DOHH2 (cell line): ENCODE data around the gene TRIM41.

Source experiments
- H3F3A ChIP-seq: fragments of 200-600 bp; sonication (generic), shearing (Covaris generic); 2 replicates; pipeline ENCODE4 v1.6.0; 2016; ENCODE audit warnings: antibody characterized with exemption, mild to moderate bottlenecking; ENCODE audit not compliant: control insufficient read depth, insufficient read depth
- H3K27ac ChIP-seq: fragments of 200-600 bp; sonication (generic); 2 replicates; pipeline ENCODE4 v1.5.1; 2014; ENCODE audit warnings: low read depth, mild to moderate bottlenecking, low read length, moderate library complexity
- H3K27me3 ChIP-seq: fragments of 200-600 bp; sonication (generic); 2 replicates; pipeline ENCODE4 v1.6.1; 2014; ENCODE audit warnings: mild to moderate bottlenecking, low read length, mixed read lengths; ENCODE audit not compliant: control insufficient read depth
- H3K36me3 ChIP-seq: fragments of 200-600 bp; sonication (generic); 2 replicates; pipeline ENCODE4 v1.6.1; 2014; ENCODE audit warnings: mild to moderate bottlenecking, low read length, moderate library complexity, mixed read lengths; ENCODE audit not compliant: control insufficient read depth
- H3K4me1 ChIP-seq: fragments of 200-600 bp; sonication (generic); 2 replicates; pipeline ENCODE4 v1.6.1; 2014; ENCODE audit warnings: mild to moderate bottlenecking, low read length, mixed read lengths; ENCODE audit not compliant: control insufficient read depth
- H3K4me2 ChIP-seq: fragments of 200-600 bp; sonication (generic); 2 replicates; pipeline ENCODE4 v1.6.0; 2014; ENCODE audit warnings: mild to moderate bottlenecking, low read length, moderate library complexity
- H3K4me3 ChIP-seq: fragments of 200-600 bp; sonication (generic); 2 replicates; pipeline ENCODE4 v1.5.1; 2014; ENCODE audit warnings: mild to moderate bottlenecking, low read length, mixed read lengths
- H3K79me2 ChIP-seq: fragments of 200-600 bp; sonication (generic); 2 replicates; pipeline ENCODE4 v1.6.1; 2014; ENCODE audit warnings: mild to moderate bottlenecking, low read length, mixed read lengths; ENCODE audit not compliant: control insufficient read depth
- H3K9me2 ChIP-seq: fragments of 200-600 bp; sonication (generic); replicated peaks from 2 replicates; pipeline ENCODE4 v1.6.1; 2014; ENCODE audit warnings: mild to moderate bottlenecking, low read length, mixed read lengths; ENCODE audit not compliant: control insufficient read depth
- H3K9me3 ChIP-seq: fragments of 200-600 bp; sonication (generic); 2 replicates; pipeline ENCODE4 v1.6.1; 2014; ENCODE audit warnings: antibody characterized with exemption, low read length, mixed read lengths; ENCODE audit not compliant: control insufficient read depth, insufficient read depth
- H4K20me1 ChIP-seq: fragments of 200-600 bp; sonication (generic); 2 replicates; pipeline ENCODE4 v1.6.0; 2014; ENCODE audit warnings: low read depth, mild to moderate bottlenecking, antibody characterized with exemption, low read length, moderate library complexity; ENCODE audit not compliant: control insufficient read depth, insufficient read depth
- EZH2phosphoT487 ChIP-seq: fragments of 200-600 bp; sonication (generic); IDR thresholded peaks from 2 replicates; pipeline ENCODE4 v1.6.1; 2017; ENCODE audit warnings: borderline replicate concordance, mild to moderate bottlenecking, antibody characterized with exemption, low read length, moderate library complexity, mixed read lengths
- TF ChIP-seq, protein P1 (sequence below): fragments of 200-600 bp; sonication (generic); IDR thresholded peaks from one replicate; pipeline ENCODE4 v1.5.1; 2014; ENCODE audit warnings: antibody characterized with exemption, mild to moderate bottlenecking, low read depth, low read length; ENCODE audit not compliant: poor library complexity, severe bottlenecking

Gene TRIM41

DNA sequence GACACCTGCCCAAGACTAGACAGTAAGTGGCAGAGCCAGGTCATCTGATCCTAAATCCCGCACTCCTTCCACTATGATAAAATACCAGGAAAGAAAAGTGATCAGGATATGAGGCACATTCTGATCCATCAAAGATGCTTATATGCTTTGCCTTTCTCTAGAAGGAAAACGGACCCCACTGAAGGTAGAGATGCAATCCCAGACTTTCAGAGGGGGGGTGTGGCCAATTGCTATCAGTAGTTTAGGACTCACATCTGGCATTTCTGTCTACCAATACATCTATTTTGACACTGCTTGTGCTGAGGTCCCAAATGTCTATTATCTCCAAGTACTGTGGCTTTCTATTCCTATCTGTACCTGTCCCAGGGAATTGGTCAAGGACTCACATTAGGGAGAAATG lies 36.2 kb downstream of the TRIM41 start:
- Histone ChIP-seq H3K9me3 (no peaks in the 10 kb centered on the region), H4K20me1 (peaks cover 16% of the 10 kb centered on the region), H3K27ac (no peak overlapping the region), H3K36me3 (peaks cover 64% of the 10 kb centered on the region), H3K4me3 (peak overlapping the region; percentile 94), H3K4me2 (peak overlapping the region; percentile 84), H3K27me3 (no peaks in the 10 kb centered on the region), H3K9me2 (no peaks in the 10 kb centered on the region), H3K4me1 (peaks cover 35% of the 10 kb centered on the region), H3K79me2 (peaks cover 85% of the 10 kb centered on the region), H3F3A (0 out of 2 replicates have a peak, but pooled peaks cover 8% of the 10 kb centered on the region)
- TF ChIP-seq, protein P1, sequence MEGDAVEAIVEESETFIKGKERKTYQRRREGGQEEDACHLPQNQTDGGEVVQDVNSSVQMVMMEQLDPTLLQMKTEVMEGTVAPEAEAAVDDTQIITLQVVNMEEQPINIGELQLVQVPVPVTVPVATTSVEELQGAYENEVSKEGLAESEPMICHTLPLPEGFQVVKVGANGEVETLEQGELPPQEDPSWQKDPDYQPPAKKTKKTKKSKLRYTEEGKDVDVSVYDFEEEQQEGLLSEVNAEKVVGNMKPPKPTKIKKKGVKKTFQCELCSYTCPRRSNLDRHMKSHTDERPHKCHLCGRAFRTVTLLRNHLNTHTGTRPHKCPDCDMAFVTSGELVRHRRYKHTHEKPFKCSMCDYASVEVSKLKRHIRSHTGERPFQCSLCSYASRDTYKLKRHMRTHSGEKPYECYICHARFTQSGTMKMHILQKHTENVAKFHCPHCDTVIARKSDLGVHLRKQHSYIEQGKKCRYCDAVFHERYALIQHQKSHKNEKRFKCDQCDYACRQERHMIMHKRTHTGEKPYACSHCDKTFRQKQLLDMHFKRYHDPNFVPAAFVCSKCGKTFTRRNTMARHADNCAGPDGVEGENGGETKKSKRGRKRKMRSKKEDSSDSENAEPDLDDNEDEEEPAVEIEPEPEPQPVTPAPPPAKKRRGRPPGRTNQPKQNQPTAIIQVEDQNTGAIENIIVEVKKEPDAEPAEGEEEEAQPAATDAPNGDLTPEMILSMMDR = no peak
- TF ChIP-seq EZH2phosphoT487 = no peak

DNA sequence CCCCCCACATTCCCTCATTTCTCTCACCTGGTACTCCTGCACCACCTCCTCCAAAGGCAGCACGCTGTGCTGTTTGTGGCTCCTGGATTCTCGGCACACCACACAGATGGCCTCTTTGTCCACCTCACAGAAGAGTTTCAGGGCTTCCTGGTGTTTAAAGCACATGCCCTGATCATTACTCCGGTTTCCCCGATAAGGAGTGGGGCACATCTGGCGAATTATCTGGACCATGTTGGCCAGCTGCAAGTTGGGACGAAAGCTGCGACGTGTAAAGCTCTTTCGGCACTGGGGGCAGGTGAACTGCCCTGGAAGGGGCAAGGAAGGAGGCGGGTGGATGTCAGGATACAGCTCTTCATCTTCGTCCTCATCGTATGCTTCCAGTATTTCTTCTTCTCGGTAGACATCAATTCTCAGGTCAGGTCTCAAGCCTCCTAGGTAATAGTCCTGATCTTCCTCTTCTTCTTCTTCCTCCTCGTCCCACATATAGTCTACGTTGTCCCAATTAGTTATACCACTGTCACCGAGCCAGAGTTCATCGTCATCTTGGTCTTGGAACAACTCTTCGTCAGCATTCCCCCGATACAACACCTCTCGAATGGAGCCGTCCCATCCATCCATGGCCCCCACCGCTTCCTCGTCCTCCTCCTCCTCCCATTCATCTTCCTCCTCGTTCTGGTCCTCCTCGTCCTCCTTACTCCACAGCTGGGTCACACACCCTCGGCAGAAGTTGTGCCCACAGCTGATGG lies 37.1 kb downstream of the TRIM41 start:
- Histone ChIP-seq H3K4me2 (peak overlapping the region; percentile 84), H4K20me1 (peaks cover 16% of the 10 kb centered on the region), H3K4me1 (peaks cover 35% of the 10 kb centered on the region), H3K36me3 (peaks cover 57% of the 10 kb centered on the region), H3K27ac (peak overlapping the region; percentile 86), H3K9me3 (no peaks in the 10 kb centered on the region), H3K9me2 (no peaks in the 10 kb centered on the region), H3F3A (0 out of 2 replicates have a peak, but pooled peaks cover 8% of the 10 kb centered on the region), H3K27me3 (no peaks in the 10 kb centered on the region), H3K79me2 (peaks cover 77% of the 10 kb centered on the region), H3K4me3 (peak overlapping the region; percentile 94)
- no peak for TF ChIP-seq EZH2phosphoT487
- TF ChIP-seq, protein P1 = no peak

- H3K27me3 ChIP-seq = no peaks in the 10 kb centered on the region
- TF ChIP-seq EZH2phosphoT487 = no peak
- TF ChIP-seq, protein P1 = no peak
- peak within 1 kb of the TSS; percentile 86 for H3K27ac ChIP-seq
- H3K4me1 ChIP-seq = peaks cover 34% of the 10 kb centered on the region
- 0 out of 2 replicates have a peak, but pooled peaks cover 6% of the 10 kb centered on the region for H3F3A ChIP-seq
- H3K4me3 ChIP-seq = peak within 1 kb of the TSS; percentile 94
- no peaks in the 10 kb centered on the region for H3K9me3 ChIP-seq
- H4K20me1 ChIP-seq = peaks cover 16% of the 10 kb centered on the region
- H3K79me2 ChIP-seq = peaks cover 70% of the 10 kb centered on the region
- peak within 1 kb of the TSS; percentile 84 for H3K4me2 ChIP-seq
- H3K36me3 ChIP-seq = peaks cover 51% of the 10 kb centered on the region
- H3K9me2 ChIP-seq = no peaks in the 10 kb centered on the region
These were observed 37.7 kb downstream of the TRIM41 start, which contains the start of gene TRIM52 for GRCh38 chr5:181260720-181261319. TSS of gene TRIM52 (minus strand) at chr5:181261143. CDS start at chr5:181260813, 330 bp downstream.
